Measurements from ENCODE around the gene ADCY9.

ADCY9 gene

GRCh38 chr16:4097826-4098240 lies 18.4 kb downstream of the ADCY9 start:
- TF ChIP-seq MAX (IDR thresholded peaks at IDR 0.05; ENCODE audit: low read depth, low read length) (no peak), POLR2A (IDR thresholded peaks at IDR 0.05; ENCODE audit: extremely low read depth, insufficient read length) (no peak), CTCF (IDR thresholded peaks at IDR 0.05; ENCODE audit: low read depth, low read length) (no peak), MYC (IDR thresholded peaks at IDR 0.05; ENCODE audit: low read depth, low read length) (no peak)
- no peak for DNase-seq (ENCODE audit: low read depth)
- H3K4me3 ChIP-seq (ENCODE audit: low read depth, low read length): no peak overlapping the region

GRCh38 chr16:4096509-4096908 lies 19.7 kb downstream of the ADCY9 start:
- no peak for TF ChIP-seq MAX (IDR thresholded peaks at IDR 0.05; ENCODE audit: low read depth, low read length)
- no peak for DNase-seq (ENCODE audit: low read depth)
- H3K4me3 ChIP-seq (ENCODE audit: low read depth, low read length): no peak overlapping the region

- H3K4me3 ChIP-seq (ENCODE audit: low read depth, low read length): no peak overlapping the region
- TF ChIP-seq MYC (IDR thresholded peaks at IDR 0.05; ENCODE audit: low read depth, low read length) (no peak), CTCF (IDR thresholded peaks at IDR 0.05; ENCODE audit: low read depth, low read length) (no peak), POLR2A (IDR thresholded peaks at IDR 0.05; ENCODE audit: extremely low read depth, insufficient read length) (no peak), MAX (IDR thresholded peaks at IDR 0.05; ENCODE audit: low read depth, low read length) (no peak)
- DNase-seq (ENCODE audit: low read depth): no peak
These were observed 22.0 kb downstream of the ADCY9 start for GRCh38 chr16:4094127-4094773.

GRCh38 chr16:4093495-4094126 lies 22.6 kb downstream of the ADCY9 start:
- TF ChIP-seq MAX (IDR thresholded peaks at IDR 0.05; ENCODE audit: low read depth, low read length) (no peak), POLR2A (IDR thresholded peaks at IDR 0.05; ENCODE audit: extremely low read depth, insufficient read length) (no peak), MYC (IDR thresholded peaks at IDR 0.05; ENCODE audit: low read depth, low read length) (no peak), CTCF (IDR thresholded peaks at IDR 0.05; ENCODE audit: low read depth, low read length) (no peak)
- H3K4me3 ChIP-seq (ENCODE audit: low read depth, low read length): no peak overlapping the region
- no peak for DNase-seq (ENCODE audit: low read depth)

GRCh38 chr16:4092547-4093265 lies 23.5 kb downstream of the ADCY9 start:
- no peak for TF ChIP-seq POLR2A (IDR thresholded peaks at IDR 0.05; ENCODE audit: extremely low read depth, insufficient read length)
- TF ChIP-seq CTCF (IDR thresholded peaks at IDR 0.05; ENCODE audit: low read depth, low read length): no peak
- TF ChIP-seq MYC (IDR thresholded peaks at IDR 0.05; ENCODE audit: low read depth, low read length): no peak
- TF ChIP-seq MAX (IDR thresholded peaks at IDR 0.05; ENCODE audit: low read depth, low read length): no peak
- no peak for DNase-seq (ENCODE audit: low read depth)
- H3K4me3 ChIP-seq (ENCODE audit: low read depth, low read length): no peak overlapping the region
